A549 (cell line): ENCODE results near the gene RESF1.

Experiments used
- CEBPB ChIP-seq, 2 experiments: fragments of >200 bp in 1 of 2; sonication (Bioruptor Twin) in 1 of 2; formaldehyde crosslinking in 1 of 2; IDR thresholded peaks; 2 replicates each; pipeline ENCODE4 v1.6.1; 2012 to 2016
- ESRRA ChIP-seq: fragments of 150-350 bp; IDR thresholded peaks from 2 replicates; pipeline ENCODE4 v1.6.1; 2014; ENCODE audit warnings: mild to moderate bottlenecking, low read length, borderline replicate concordance
- HDAC2 ChIP-seq: fragments of 200-600 bp; sonication (generic); IDR thresholded peaks from 2 replicates; pipeline ENCODE4 v1.6.1; 2016
- KDM1A ChIP-seq: fragments of 200-600 bp; sonication (generic); IDR thresholded peaks from 2 replicates; pipeline ENCODE4 v1.6.1; 2016; ENCODE audit warnings: low read depth, mild to moderate bottlenecking
- POLR2A ChIP-seq: IDR thresholded peaks from 2 replicates; pipeline ENCODE4 v1.6.1; 2012; ENCODE audit warnings: mild to moderate bottlenecking, low read length
- RAD21 ChIP-seq, 2 experiments: fragments of >200 bp in 1 of 2; sonication (Bioruptor Twin) in 1 of 2; formaldehyde crosslinking in 1 of 2; IDR thresholded peaks in 1 of 2; conservative IDR thresholded peaks in 1 of 2; 2 replicates in 1 of 2; 3 replicates in 1 of 2; pipeline ENCODE4 v1.6.1; 2012 to 2018; ENCODE audit warnings: inconsistent platforms in 1 of 2
- RCOR1 ChIP-seq: fragments of 150-350 bp; IDR thresholded peaks from 2 replicates; pipeline ENCODE4 v1.6.1; 2014; ENCODE audit warnings: antibody characterized with exemption, low read length, low read depth
- SMC3 ChIP-seq: fragments of >200 bp; sonication (Bioruptor Twin); formaldehyde crosslinking; IDR thresholded peaks from 3 replicates; pipeline ENCODE4 v1.6.1; 2018; ENCODE audit warnings: inconsistent platforms
- SREBF2 ChIP-seq: fragments of 450-650 bp; IDR thresholded peaks from 2 replicates; pipeline ENCODE4 v1.6.1; 2014; ENCODE audit warnings: mild to moderate bottlenecking, moderate library complexity
- ZC3H11A ChIP-seq: fragments of 450-650 bp; IDR thresholded peaks from 2 replicates; pipeline ENCODE4 v1.6.1; 2014; ENCODE audit warnings: antibody characterized with exemption, mild to moderate bottlenecking
- TF ChIP-seq, protein P1 (sequence below): fragments of >200 bp; sonication (Bioruptor Twin); formaldehyde crosslinking; IDR thresholded peaks from 3 replicates; pipeline ENCODE4 v1.5.1; 2016
- TF ChIP-seq, protein P2 (sequence below): IDR thresholded peaks from 2 replicates; pipeline ENCODE4 v1.6.1; 2012
- TF ChIP-seq, protein P3 (sequence below): fragments of 150-350 bp; IDR thresholded peaks from 2 replicates; pipeline ENCODE4 v1.6.1; 2014; ENCODE audit warnings: low read depth, mild to moderate bottlenecking, low read length
- TF ChIP-seq, protein P4 (sequence below): IDR thresholded peaks from 2 replicates; pipeline ENCODE4 v1.6.1; 2012; ENCODE audit warnings: low read depth, borderline replicate concordance

DNA sequence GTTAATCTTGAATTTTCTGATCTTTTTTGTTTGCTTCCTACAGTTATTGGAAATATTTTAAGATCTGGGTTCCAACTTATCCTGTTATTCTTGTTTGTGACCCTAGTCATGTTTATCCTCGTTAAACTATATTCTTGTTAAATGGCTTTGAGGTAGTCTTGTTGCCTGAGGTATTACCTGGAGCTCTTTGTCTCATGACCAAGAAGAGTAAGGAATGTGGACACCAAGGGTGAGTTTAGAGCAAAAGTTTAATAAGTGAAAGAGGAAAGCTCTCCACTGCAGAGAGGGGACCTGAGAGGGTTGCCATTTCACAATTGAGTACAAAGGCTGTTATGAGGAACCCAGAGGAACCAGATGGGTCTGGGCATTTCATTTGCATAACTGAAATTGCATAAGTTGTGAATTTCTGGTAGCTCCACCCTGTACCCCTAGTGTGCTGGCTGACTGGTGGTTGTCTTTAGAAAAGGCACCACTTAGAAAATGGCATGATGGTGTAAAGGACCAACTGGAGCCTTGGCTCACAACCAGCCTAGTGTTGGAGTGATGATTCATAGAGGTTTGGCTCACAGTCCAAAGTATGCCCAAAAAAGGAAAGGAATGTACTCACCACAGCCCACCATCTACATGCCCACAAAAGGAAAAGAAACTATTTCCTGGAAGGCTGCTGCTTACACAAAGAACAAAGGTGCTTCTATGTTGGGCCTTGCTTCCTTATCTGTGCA is 36.7 kb upstream of the RESF1 start:
- TF ChIP-seq, protein P1, sequence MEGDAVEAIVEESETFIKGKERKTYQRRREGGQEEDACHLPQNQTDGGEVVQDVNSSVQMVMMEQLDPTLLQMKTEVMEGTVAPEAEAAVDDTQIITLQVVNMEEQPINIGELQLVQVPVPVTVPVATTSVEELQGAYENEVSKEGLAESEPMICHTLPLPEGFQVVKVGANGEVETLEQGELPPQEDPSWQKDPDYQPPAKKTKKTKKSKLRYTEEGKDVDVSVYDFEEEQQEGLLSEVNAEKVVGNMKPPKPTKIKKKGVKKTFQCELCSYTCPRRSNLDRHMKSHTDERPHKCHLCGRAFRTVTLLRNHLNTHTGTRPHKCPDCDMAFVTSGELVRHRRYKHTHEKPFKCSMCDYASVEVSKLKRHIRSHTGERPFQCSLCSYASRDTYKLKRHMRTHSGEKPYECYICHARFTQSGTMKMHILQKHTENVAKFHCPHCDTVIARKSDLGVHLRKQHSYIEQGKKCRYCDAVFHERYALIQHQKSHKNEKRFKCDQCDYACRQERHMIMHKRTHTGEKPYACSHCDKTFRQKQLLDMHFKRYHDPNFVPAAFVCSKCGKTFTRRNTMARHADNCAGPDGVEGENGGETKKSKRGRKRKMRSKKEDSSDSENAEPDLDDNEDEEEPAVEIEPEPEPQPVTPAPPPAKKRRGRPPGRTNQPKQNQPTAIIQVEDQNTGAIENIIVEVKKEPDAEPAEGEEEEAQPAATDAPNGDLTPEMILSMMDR = no peak
- TF ChIP-seq ESRRA (no peak), CEBPB (IDR thresholded peaks at IDR 0.05) (no peak), SMC3 (no peak), ZC3H11A (no peak), RAD21 (conservative IDR thresholded peaks at IDR 0.05 in 1 of 2, IDR thresholded peaks at IDR 0.05 in 1 of 2) (no peak), POLR2A (no peak), RCOR1 (no peak), SREBF2 (no peak), KDM1A (no peak), HDAC2 (no peak)
- TF ChIP-seq, protein P2, sequence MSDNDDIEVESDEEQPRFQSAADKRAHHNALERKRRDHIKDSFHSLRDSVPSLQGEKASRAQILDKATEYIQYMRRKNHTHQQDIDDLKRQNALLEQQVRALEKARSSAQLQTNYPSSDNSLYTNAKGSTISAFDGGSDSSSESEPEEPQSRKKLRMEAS = no peak
- TF ChIP-seq, protein P3, sequence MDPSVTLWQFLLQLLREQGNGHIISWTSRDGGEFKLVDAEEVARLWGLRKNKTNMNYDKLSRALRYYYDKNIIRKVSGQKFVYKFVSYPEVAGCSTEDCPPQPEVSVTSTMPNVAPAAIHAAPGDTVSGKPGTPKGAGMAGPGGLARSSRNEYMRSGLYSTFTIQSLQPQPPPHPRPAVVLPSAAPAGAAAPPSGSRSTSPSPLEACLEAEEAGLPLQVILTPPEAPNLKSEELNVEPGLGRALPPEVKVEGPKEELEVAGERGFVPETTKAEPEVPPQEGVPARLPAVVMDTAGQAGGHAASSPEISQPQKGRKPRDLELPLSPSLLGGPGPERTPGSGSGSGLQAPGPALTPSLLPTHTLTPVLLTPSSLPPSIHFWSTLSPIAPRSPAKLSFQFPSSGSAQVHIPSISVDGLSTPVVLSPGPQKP = no peak
- TF ChIP-seq, protein P4, sequence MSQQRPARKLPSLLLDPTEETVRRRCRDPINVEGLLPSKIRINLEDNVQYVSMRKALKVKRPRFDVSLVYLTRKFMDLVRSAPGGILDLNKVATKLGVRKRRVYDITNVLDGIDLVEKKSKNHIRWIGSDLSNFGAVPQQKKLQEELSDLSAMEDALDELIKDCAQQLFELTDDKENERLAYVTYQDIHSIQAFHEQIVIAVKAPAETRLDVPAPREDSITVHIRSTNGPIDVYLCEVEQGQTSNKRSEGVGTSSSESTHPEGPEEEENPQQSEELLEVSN = no peak
